ENCODE results near the gene PEX11B.

The PEX11B gene

DNA sequence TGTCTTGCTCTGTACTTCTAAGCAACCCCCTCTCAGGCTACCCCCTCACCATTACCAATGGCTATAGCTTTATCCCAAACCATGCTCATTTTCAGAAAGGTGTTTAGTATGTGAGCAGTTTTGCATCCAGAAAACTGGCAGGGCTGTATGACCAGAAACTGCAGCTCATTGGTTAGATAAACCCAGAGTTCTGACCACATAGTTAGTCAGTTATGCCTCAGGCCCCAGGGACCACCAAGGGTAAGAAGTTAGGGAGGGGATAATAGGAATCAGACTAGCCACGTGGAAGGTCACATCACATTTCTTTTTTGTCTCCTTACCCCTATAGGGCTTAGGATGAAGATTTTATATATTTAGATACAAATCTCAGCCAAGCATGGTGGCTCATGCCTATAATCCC is 9.9 kb downstream of the PEX11B start:
- in situ Hi-C loops (cut with MboI; ENCODE audit: low sequenced_read_pairs, unreplicated experiment): no loop called here
- no peak for DNase-seq (ENCODE audit: low spot score)
- TF ChIP-seq, protein P1, sequence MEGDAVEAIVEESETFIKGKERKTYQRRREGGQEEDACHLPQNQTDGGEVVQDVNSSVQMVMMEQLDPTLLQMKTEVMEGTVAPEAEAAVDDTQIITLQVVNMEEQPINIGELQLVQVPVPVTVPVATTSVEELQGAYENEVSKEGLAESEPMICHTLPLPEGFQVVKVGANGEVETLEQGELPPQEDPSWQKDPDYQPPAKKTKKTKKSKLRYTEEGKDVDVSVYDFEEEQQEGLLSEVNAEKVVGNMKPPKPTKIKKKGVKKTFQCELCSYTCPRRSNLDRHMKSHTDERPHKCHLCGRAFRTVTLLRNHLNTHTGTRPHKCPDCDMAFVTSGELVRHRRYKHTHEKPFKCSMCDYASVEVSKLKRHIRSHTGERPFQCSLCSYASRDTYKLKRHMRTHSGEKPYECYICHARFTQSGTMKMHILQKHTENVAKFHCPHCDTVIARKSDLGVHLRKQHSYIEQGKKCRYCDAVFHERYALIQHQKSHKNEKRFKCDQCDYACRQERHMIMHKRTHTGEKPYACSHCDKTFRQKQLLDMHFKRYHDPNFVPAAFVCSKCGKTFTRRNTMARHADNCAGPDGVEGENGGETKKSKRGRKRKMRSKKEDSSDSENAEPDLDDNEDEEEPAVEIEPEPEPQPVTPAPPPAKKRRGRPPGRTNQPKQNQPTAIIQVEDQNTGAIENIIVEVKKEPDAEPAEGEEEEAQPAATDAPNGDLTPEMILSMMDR (IDR thresholded peaks at IDR 0.05; ENCODE audit: borderline replicate concordance, control extremely low read depth, extremely low read depth, insufficient read depth, missing control alignments): no peak

DNA sequence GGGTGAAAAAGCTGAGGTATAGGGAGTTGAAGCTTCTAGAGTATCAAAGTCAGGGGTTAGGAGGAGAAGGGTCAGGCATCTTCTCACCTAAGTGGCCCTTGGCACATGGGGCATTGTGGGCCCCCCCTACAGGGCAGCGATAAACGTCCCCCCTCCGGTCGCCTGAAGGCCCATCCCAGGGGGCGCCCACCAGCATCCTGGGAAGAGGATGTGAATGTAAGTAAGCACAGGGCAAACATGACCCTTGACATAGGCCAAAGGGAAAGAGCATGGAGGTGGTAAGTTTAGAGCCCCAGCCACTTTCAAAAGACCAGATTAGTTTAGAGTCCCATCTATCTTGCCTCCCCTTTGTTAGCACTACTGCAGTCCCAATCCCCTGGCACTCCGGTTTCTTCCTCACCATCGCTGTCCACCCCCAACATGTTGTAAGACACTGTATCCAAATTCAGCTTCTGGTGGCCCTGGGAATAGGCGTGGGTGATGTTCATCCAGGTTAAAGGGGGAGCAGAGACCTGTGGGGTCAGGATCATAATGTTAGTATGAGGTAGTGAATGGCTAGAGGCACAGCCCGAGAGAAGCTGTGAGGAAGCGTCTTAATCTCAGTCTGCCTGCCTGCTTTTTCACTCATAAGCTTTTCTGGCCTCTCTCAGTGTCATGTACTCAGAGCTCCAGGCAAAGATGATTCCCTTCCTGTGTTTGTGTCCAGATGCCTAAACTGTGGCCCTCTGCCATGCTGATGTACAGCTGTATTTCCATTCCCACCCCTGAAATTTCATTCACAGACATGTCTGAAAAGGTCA is 11.4 kb downstream of the PEX11B start:
- no peak for DNase-seq (ENCODE audit: low spot score)
- TF ChIP-seq, protein P1 (IDR thresholded peaks at IDR 0.05; ENCODE audit: borderline replicate concordance, control extremely low read depth, extremely low read depth, insufficient read depth, missing control alignments): no peak
- in situ Hi-C loops (cut with MboI; ENCODE audit: low sequenced_read_pairs, unreplicated experiment): no loop called here

DNA sequence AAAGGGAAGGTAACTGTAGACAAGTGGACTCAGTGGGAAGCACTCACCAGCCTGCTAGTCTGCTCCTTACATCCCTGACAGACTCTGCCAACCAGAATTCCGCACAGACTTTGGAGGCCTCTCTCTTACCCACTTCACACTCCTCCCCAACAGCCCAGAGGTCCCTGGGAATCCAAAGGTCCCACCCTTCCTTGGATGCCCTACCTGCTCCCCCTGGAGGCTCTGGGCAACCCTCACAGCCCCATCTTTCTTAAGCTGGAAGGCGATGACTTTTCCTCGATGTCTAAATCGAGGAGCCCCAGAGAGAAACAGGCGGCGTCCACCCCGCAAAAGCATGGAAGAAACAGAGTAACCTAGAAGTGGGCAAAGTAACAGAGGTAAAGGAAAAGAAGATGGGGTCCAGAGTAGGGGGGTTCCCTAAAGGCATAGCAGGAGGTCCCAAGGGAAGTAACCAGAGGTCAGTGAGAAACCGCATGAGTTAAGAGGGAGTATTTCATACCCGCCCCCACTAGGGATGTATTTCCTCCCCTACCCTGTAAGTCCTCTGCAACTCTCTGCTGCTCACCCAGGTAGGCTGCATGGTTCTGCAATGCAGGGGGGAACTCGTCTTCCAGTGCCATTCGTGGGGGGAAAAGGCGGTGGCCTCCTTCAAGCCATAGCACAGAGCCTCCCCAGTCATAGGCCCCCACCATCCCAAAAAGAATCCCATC is 17.1 kb downstream of the PEX11B start:
- DNase-seq (ENCODE audit: low spot score): no peak
- TF ChIP-seq, protein P1 (IDR thresholded peaks at IDR 0.05; ENCODE audit: borderline replicate concordance, control extremely low read depth, extremely low read depth, insufficient read depth, missing control alignments): no peak
- in situ Hi-C loops (cut with MboI; ENCODE audit: low sequenced_read_pairs, unreplicated experiment): no loop called here

DNA sequence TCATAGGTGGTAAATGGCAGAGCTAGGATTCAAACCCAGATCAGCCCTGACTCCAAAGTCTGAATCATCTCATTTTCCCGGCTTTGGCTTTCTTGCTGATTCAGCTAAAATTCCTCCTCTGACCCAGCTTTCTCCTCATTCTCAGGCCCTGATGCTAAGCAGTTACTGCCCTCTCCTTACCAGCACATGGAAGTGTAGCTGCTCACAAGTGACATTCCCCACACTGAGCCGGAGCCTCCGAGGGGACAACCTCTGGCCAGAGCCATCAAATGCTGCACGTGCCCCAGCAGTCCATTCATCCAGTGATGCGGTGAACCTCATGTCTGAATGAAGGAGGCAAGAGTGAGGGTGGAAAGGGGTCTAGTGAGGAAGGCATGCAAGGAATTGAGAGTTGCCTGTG is 19.8 kb downstream of the PEX11B start:
- TF ChIP-seq, protein P1 (IDR thresholded peaks at IDR 0.05; ENCODE audit: borderline replicate concordance, control extremely low read depth, extremely low read depth, insufficient read depth, missing control alignments): no peak
- in situ Hi-C loops (cut with MboI; ENCODE audit: low sequenced_read_pairs, unreplicated experiment): loop anchor here (10.0 kb wide), 1 partner anchor 106 kb away; no protein-coding TSS in a partner anchor
- no peak for DNase-seq (ENCODE audit: low spot score)

DNA sequence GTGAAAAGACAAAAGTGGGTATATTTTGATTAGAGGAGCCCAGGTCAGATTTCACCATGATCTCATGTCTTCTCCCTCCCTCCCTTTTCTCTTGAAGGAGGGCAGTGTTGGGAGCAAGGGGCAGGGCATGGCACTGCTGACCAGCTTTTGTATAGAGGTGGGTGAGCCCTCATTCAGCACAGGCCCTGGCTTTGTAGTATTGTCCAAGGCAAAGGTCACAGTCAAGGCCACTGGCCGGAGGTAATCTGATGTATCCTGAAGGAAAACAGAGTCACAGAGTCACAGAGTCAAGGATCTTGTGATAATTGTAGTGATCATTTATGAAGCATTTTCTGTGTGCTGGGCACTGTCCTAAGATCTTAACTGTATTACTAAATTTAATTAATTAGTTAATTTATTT is 20.5 kb downstream of the PEX11B start:
- TF ChIP-seq, protein P1 (IDR thresholded peaks at IDR 0.05; ENCODE audit: borderline replicate concordance, control extremely low read depth, extremely low read depth, insufficient read depth, missing control alignments): no peak
- in situ Hi-C loops (cut with MboI; ENCODE audit: low sequenced_read_pairs, unreplicated experiment): loop anchor here (10.0 kb wide), 1 partner anchor 107 kb away; no protein-coding TSS in a partner anchor
- DNase-seq (ENCODE audit: low spot score): no peak

DNA sequence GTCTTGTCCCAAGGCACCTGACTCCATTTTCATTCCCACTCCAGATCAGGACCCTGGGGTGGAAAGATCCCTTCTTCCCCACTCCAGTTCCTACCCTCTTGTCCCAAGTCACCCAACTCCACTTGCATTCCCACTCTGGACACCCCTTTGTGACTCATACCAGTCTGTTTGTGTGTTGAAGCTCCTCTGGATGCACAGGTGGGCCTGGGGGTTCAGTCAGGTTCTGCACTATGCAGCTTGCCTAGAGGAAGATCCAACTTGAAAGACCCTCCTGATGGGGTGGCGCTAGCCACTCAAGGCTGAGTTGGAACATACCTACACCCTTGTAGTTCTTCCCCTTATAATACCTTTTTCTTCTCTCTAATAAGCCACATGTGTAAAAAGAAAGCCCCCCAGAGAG is 23.0 kb downstream of the PEX11B start:
- TF ChIP-seq, protein P1 (IDR thresholded peaks at IDR 0.05; ENCODE audit: borderline replicate concordance, control extremely low read depth, extremely low read depth, insufficient read depth, missing control alignments): no peak
- in situ Hi-C loops (cut with MboI; ENCODE audit: low sequenced_read_pairs, unreplicated experiment): loop anchor here (10.0 kb wide), 1 partner anchor 109 kb away; no protein-coding TSS in a partner anchor
- DNase-seq (ENCODE audit: low spot score): no peak
